HEK293T (cell line): Measurements from ENCODE around the gene ACOX3.

Source experiments
- ARNT ChIP-seq: fragments of 450-650 bp; IDR thresholded peaks from 2 replicates; pipeline ENCODE4 v1.6.1; 2017; ENCODE audit warnings: mild to moderate bottlenecking
- BHLHE40 ChIP-seq: fragments of 450-650 bp; IDR thresholded peaks from 2 replicates; pipeline ENCODE4 v1.6.1; 2016; ENCODE audit warnings: mild to moderate bottlenecking, moderate library complexity, borderline replicate concordance
- ELF4 ChIP-seq: fragments of 450-650 bp; IDR thresholded peaks from 2 replicates; pipeline ENCODE4 v1.6.1; 2017; ENCODE audit warnings: antibody characterized with exemption
- FOXA1 ChIP-seq: fragments of 450-650 bp; IDR thresholded peaks from 2 replicates; pipeline ENCODE4 v1.6.1; 2016; ENCODE audit warnings: mild to moderate bottlenecking
- FOXK2 ChIP-seq: fragments of 450-650 bp; IDR thresholded peaks from 2 replicates; pipeline ENCODE4 v1.6.1; 2016; ENCODE audit warnings: mild to moderate bottlenecking
- FOXM1 ChIP-seq: fragments of 450-650 bp; IDR thresholded peaks from 2 replicates; pipeline ENCODE4 v1.6.1; 2017; ENCODE audit warnings: mild to moderate bottlenecking, borderline replicate concordance
- HDGF ChIP-seq: fragments of 450-650 bp; IDR thresholded peaks from 2 replicates; pipeline ENCODE4 v1.6.1; 2017; ENCODE audit warnings: antibody characterized with exemption, borderline replicate concordance
- L3MBTL2 ChIP-seq: fragments of 450-650 bp; conservative IDR thresholded peaks from 2 replicates; pipeline ENCODE4 v1.6.1; 2016; ENCODE audit warnings: mild to moderate bottlenecking
- NFRKB ChIP-seq: fragments of 450-650 bp; IDR thresholded peaks from 2 replicates; pipeline ENCODE4 v1.6.1; 2016; ENCODE audit warnings: mild to moderate bottlenecking, moderate library complexity
- SP1 ChIP-seq: fragments of 450-650 bp; IDR thresholded peaks from 2 replicates; pipeline ENCODE4 v1.6.1; 2017
- SUZ12 ChIP-seq: fragments of 450-650 bp; IDR thresholded peaks from 2 replicates; pipeline ENCODE4 v1.6.1; 2016; ENCODE audit warnings: mild to moderate bottlenecking
- TARDBP ChIP-seq: fragments of 450-650 bp; IDR thresholded peaks from 2 replicates; pipeline ENCODE4 v1.6.1; 2016
- ZNF384 ChIP-seq: fragments of 450-650 bp; IDR thresholded peaks from 2 replicates; pipeline ENCODE4 v1.6.1; 2016
- TF ChIP-seq, protein P1 (sequence below): fragments of 450-650 bp; IDR thresholded peaks from 2 replicates; pipeline ENCODE4 v1.6.1; 2016

DNA sequence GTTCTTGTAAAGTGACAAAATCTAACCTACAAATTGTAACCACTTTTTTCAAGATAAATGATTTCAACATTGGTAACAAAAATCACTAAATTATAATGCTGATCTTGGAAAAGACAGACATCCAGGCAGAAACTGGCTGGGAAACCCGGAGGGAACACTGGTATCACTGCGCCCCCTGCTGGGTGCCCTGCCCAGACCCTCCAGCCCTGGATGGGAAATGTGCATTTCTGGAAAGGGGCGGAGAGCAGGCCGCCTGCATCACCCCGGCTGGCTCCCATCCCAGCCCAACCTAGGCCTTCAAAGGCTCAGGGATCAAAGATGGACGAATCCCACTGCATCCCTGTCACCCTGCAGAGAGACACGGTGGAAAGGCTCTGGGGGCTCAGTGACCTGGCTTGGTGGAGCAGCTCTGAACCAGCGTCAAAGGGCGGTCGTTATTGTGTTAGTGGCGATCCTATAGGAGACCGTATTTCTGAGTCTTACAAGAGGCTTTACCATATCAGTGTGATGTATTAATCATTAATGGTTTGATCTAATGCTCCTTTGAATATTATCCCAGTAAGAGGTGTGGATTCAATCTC is 37.3 kb downstream of the ACOX3 start:
- TF ChIP-seq FOXA1 (no peak), SP1 (no peak), SUZ12 (no peak), ELF4 (no peak), L3MBTL2 (no peak), BHLHE40 (no peak), FOXK2 (no peak), ZNF384 (no peak), NFRKB (no peak), FOXM1 (no peak), HDGF (no peak), TARDBP (no peak), ARNT (no peak)
- TF ChIP-seq, protein P1, sequence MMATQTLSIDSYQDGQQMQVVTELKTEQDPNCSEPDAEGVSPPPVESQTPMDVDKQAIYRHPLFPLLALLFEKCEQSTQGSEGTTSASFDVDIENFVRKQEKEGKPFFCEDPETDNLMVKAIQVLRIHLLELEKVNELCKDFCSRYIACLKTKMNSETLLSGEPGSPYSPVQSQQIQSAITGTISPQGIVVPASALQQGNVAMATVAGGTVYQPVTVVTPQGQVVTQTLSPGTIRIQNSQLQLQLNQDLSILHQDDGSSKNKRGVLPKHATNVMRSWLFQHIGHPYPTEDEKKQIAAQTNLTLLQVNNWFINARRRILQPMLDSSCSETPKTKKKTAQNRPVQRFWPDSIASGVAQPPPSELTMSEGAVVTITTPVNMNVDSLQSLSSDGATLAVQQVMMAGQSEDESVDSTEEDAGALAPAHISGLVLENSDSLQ, result no peak
